ENCODE results near the gene AACS. TPM values are rescaled to one million over a fixed set of nuclear protein-coding genes. Genes with fewer than 3 reads are reported as not detected.

AACS gene
- total and polyA plus RNA-seq, 2 of the 4 experiments (the other 2 are of a cell fraction): 22.0 to 24.9 TPM

- DNase-seq (no peak), ATAC-seq (ENCODE audit: low read depth) (no peak; the same call in 1 of the 2 replicates)
- no peak overlapping the region for H3K4me3 ChIP-seq (ENCODE audit: insufficient read depth, low read depth, low read length)
- no peak overlapping the region for H3K14ac ChIP-seq (replicated peaks; ENCODE audit: low read depth, low read length)
- no peak overlapping the region for H4K5ac ChIP-seq (ENCODE audit: low read depth, low read length)
- H2BK5ac ChIP-seq (ENCODE audit: low read depth, low read length, poor library complexity, severe bottlenecking): no peak overlapping the region
- dilution Hi-C loops (cut with HindIII; ENCODE audit: low sequenced_read_pairs, unreplicated experiment): no loop called here
- POLR2A ChIA-PET (ENCODE audit: unreplicated experiment): no interaction called here
- no peaks in the 10 kb centered on the region; the same call in 1 of the 2 replicates for H4K20me1 ChIP-seq (ENCODE audit: insufficient read depth, low read length)
- WGBS, 2 experiments (ENCODE audit: extremely low coverage in 2 of 2, insufficient read length in 1 of 2): 100% methylated on average over 1 of the region's 9 CpGs; no CpG with 5 or more reads in 1 of the 2 experiments
- no peak overlapping the region for H3K4me2 ChIP-seq (ENCODE audit: low read depth, low read length)
- no peak overlapping the region for H2BK15ac ChIP-seq (ENCODE audit: low read depth, low read length)
- no peak for TF ChIP-seq RAD21 (IDR thresholded peaks at IDR 0.05; ENCODE audit: low read length)
- no peak for TF ChIP-seq BHLHE40 (IDR thresholded peaks at IDR 0.05; ENCODE audit: low read depth, low read length)
- no peak for TF ChIP-seq CHD1 (IDR thresholded peaks at IDR 0.05; ENCODE audit: low read depth, low read length)
- no peak for TF ChIP-seq FOS (IDR thresholded peaks at IDR 0.05; ENCODE audit: low read depth, low read length)
- no peak for TF ChIP-seq MXI1 (IDR thresholded peaks at IDR 0.05; ENCODE audit: borderline replicate concordance, low read depth, low read length)
- TF ChIP-seq SMC3 (IDR thresholded peaks at IDR 0.05; ENCODE audit: low read depth, low read length): no peak
- TF ChIP-seq, protein P1, sequence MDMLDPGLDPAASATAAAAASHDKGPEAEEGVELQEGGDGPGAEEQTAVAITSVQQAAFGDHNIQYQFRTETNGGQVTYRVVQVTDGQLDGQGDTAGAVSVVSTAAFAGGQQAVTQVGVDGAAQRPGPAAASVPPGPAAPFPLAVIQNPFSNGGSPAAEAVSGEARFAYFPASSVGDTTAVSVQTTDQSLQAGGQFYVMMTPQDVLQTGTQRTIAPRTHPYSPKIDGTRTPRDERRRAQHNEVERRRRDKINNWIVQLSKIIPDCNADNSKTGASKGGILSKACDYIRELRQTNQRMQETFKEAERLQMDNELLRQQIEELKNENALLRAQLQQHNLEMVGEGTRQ (IDR thresholded peaks at IDR 0.05; ENCODE audit: low read depth, low read length): no peak
- TF ChIP-seq, protein P2, sequence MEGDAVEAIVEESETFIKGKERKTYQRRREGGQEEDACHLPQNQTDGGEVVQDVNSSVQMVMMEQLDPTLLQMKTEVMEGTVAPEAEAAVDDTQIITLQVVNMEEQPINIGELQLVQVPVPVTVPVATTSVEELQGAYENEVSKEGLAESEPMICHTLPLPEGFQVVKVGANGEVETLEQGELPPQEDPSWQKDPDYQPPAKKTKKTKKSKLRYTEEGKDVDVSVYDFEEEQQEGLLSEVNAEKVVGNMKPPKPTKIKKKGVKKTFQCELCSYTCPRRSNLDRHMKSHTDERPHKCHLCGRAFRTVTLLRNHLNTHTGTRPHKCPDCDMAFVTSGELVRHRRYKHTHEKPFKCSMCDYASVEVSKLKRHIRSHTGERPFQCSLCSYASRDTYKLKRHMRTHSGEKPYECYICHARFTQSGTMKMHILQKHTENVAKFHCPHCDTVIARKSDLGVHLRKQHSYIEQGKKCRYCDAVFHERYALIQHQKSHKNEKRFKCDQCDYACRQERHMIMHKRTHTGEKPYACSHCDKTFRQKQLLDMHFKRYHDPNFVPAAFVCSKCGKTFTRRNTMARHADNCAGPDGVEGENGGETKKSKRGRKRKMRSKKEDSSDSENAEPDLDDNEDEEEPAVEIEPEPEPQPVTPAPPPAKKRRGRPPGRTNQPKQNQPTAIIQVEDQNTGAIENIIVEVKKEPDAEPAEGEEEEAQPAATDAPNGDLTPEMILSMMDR (conservative IDR thresholded peaks at IDR 0.05; ENCODE audit: low read depth, low read length): no peak
- TF ChIP-seq CEBPB (IDR thresholded peaks at IDR 0.05; ENCODE audit: low read depth, low read length): no peak
- TF ChIP-seq RFX5 (IDR thresholded peaks at IDR 0.05; ENCODE audit: low read depth, low read length): no peak
- no peak for TF ChIP-seq MAFK (IDR thresholded peaks at IDR 0.05; ENCODE audit: low read depth, low read length)
- no peak for TF ChIP-seq RCOR1 (IDR thresholded peaks at IDR 0.05; ENCODE audit: insufficient replicate concordance, low read length)
- H3K79me1 ChIP-seq (ENCODE audit: low read depth in 1 of 2, low read length in 2 of 2): no peaks in the 10 kb centered on the region
- BruUV-seq (replicated peaks): no TSS peak
- H3K36me3 ChIP-seq (ENCODE audit: control insufficient read depth, insufficient read depth, low read length): no peaks in the 10 kb centered on the region
- no peak overlapping the region for H3K9ac ChIP-seq (ENCODE audit: low read depth, low read length)
- H3K18ac ChIP-seq (ENCODE audit: low read depth, low read length): no peak overlapping the region
- H3K56ac ChIP-seq (ENCODE audit: extremely low read depth, insufficient read depth, low read length): no peak overlapping the region
- intact Hi-C loops (cut with micrococcal nuclease): no loop called here
- in situ Hi-C loops (cut with MboI; ENCODE audit: low sequenced_read_pairs): no loop called here
- H2AFZ ChIP-seq (replicated peaks; ENCODE audit: low read length, poor library complexity): no peak overlapping the region
- CTCF ChIA-PET: no interaction called here
- H2BK120ac ChIP-seq (ENCODE audit: low read depth, low read length): no peak overlapping the region
- H3K23ac ChIP-seq (ENCODE audit: low read depth, low read length): no peak overlapping the region
- H2AK9ac ChIP-seq (replicated peaks; ENCODE audit: low read depth, low read length, poor library complexity): peak overlapping the region; percentile 13
- H3K27ac ChIP-seq (ENCODE audit: insufficient read depth, low read length): no peak overlapping the region
- H3K4me1 ChIP-seq (ENCODE audit: control insufficient read depth, insufficient read depth, low read length): no peaks in the 10 kb centered on the region
- H2BK20ac ChIP-seq (ENCODE audit: low read depth, low read length): no peak overlapping the region
- no peak overlapping the region for H2AK5ac ChIP-seq (ENCODE audit: low read depth, low read length)
- H4K91ac ChIP-seq (ENCODE audit: insufficient read depth, low read depth, low read length): no peak overlapping the region
- H4K8ac ChIP-seq (ENCODE audit: low read depth in 2 of 2, low read length in 2 of 2): no peak overlapping the region
- H3K27me3 ChIP-seq (ENCODE audit: control insufficient read depth, insufficient read depth, low read length): no peaks in the 10 kb centered on the region
- peaks cover 7% of the 10 kb centered on the region; the same call in 1 of the 2 replicates for H3K9me1 ChIP-seq (ENCODE audit: insufficient read depth, low read length)
- H3K9me3 ChIP-seq (ENCODE audit: control insufficient read depth, insufficient read depth, low read length): no peaks in the 10 kb centered on the region
- H3K4ac ChIP-seq (ENCODE audit: low read depth, low read length): no peak overlapping the region
Measured at GRCh38 chr12:125017801-125018200, 47.4 kb upstream of the AACS start.
